ENCODE results near the gene CACNB2. TPM values are rescaled to one million over a fixed set of nuclear protein-coding genes. Genes with fewer than 3 reads are reported as not detected.

The CACNB2 gene
- total RNA-seq, 1 experiment from 2014 or later = not detected

DNA sequence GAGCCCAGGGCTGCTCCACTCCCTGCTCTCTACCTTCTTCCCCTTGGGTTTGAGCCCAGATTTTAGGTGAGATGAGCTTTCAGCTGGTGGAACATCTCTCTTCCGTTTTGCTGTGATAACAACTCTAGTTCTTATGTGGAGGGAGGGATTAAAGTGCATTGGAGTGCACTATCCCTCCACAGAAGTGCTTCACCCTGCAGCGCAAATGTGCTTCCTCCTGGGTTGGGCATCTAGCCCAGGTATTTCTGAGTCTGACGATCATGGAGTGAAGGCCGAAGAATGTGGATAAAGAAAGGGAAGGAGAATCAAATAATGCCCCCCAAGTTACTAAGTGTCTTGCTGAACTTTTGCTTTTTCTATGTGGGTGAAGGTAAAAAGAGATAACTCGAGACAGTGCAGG is 157.4 kb downstream of the CACNB2 start:
- Histone ChIP-seq H3K4me3 (ENCODE audit: low read depth in 2 of 2, low read length in 2 of 2) (no peak overlapping the region), H3K27me3 (ENCODE audit: control insufficient read depth, insufficient read depth, low read length) (peaks cover 2% of the 10 kb centered on the region; the same call in 1 of the 2 replicates)

DNA sequence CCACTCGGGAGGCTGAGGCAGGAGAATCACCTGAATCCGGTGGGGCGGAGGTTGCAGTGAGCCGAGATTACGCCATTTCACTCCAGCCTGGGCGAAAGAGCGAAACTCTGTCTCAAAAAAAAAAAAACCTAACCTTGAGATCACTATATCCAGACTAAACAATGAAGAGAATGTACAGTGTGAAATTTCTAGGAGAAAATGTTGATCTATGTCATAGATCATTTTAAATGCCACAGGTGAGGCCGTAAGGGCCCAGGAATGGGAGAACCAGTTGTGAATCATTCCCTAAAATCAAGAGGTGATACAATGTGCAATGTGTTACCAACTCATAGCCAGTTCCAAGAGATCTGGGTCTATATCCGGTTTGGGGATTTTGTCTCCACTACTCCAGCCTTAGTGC is 158.0 kb downstream of the CACNB2 start:
- POLR2A ChIA-PET = no interaction called here

More for the DNA sequence above, 157.4 kb downstream of the CACNB2 start:
- POLR2A ChIA-PET = no interaction called here
- CTCF ChIA-PET = no interaction called here
- Histone ChIP-seq H3K27ac (ENCODE audit: low read length) (no peak overlapping the region), H3K9me3 (ENCODE audit: control insufficient read depth, insufficient read depth, low read depth, low read length) (no peaks in the 10 kb centered on the region), H3K4me1 (ENCODE audit: control insufficient read depth, insufficient read depth, low read length) (no peaks in the 10 kb centered on the region), H3K36me3 (ENCODE audit: control insufficient read depth, insufficient read depth, low read length) (no peaks in the 10 kb centered on the region)
- intact Hi-C loops (cut with micrococcal nuclease; ENCODE audit: unreplicated experiment) = no loop called here
- in situ Hi-C loops (cut with HindIII; ENCODE audit: low pct_unique_long_range_greater_than_20kb, low sequenced_read_pairs) = no loop called here
- ATAC-seq (no peak), DNase-seq (ENCODE audit: low read depth, low spot score) (no peak)
- BruUV-seq (replicated peaks) = no TSS peak
- TF ChIP-seq, protein P1, sequence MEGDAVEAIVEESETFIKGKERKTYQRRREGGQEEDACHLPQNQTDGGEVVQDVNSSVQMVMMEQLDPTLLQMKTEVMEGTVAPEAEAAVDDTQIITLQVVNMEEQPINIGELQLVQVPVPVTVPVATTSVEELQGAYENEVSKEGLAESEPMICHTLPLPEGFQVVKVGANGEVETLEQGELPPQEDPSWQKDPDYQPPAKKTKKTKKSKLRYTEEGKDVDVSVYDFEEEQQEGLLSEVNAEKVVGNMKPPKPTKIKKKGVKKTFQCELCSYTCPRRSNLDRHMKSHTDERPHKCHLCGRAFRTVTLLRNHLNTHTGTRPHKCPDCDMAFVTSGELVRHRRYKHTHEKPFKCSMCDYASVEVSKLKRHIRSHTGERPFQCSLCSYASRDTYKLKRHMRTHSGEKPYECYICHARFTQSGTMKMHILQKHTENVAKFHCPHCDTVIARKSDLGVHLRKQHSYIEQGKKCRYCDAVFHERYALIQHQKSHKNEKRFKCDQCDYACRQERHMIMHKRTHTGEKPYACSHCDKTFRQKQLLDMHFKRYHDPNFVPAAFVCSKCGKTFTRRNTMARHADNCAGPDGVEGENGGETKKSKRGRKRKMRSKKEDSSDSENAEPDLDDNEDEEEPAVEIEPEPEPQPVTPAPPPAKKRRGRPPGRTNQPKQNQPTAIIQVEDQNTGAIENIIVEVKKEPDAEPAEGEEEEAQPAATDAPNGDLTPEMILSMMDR (IDR thresholded peaks at IDR 0.05) = no peak
- TF ChIP-seq SIN3A (IDR thresholded peaks at IDR 0.05; ENCODE audit: borderline replicate concordance, insufficient read depth, low read depth, low read length) (no peak), TCF7L2 (IDR thresholded peaks at IDR 0.05; ENCODE audit: low read depth, low read length) (no peak), POLR2AphosphoS5 (IDR thresholded peaks at IDR 0.05; ENCODE audit: low read depth, low read length) (no peak)
- TF ChIP-seq, protein P2, sequence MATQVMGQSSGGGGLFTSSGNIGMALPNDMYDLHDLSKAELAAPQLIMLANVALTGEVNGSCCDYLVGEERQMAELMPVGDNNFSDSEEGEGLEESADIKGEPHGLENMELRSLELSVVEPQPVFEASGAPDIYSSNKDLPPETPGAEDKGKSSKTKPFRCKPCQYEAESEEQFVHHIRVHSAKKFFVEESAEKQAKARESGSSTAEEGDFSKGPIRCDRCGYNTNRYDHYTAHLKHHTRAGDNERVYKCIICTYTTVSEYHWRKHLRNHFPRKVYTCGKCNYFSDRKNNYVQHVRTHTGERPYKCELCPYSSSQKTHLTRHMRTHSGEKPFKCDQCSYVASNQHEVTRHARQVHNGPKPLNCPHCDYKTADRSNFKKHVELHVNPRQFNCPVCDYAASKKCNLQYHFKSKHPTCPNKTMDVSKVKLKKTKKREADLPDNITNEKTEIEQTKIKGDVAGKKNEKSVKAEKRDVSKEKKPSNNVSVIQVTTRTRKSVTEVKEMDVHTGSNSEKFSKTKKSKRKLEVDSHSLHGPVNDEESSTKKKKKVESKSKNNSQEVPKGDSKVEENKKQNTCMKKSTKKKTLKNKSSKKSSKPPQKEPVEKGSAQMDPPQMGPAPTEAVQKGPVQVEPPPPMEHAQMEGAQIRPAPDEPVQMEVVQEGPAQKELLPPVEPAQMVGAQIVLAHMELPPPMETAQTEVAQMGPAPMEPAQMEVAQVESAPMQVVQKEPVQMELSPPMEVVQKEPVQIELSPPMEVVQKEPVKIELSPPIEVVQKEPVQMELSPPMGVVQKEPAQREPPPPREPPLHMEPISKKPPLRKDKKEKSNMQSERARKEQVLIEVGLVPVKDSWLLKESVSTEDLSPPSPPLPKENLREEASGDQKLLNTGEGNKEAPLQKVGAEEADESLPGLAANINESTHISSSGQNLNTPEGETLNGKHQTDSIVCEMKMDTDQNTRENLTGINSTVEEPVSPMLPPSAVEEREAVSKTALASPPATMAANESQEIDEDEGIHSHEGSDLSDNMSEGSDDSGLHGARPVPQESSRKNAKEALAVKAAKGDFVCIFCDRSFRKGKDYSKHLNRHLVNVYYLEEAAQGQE (IDR thresholded peaks at IDR 0.05; ENCODE audit: insufficient read depth in 1 of 2, low read depth in 2 of 2, low read length in 1 of 2) = no peak

More for the DNA sequence above, 158.0 kb downstream of the CACNB2 start:
- intact Hi-C loops (cut with micrococcal nuclease; ENCODE audit: unreplicated experiment) = no loop called here
- Histone ChIP-seq H3K27me3 (ENCODE audit: control insufficient read depth, insufficient read depth, low read length) (peaks cover 2% of the 10 kb centered on the region; the same call in 1 of the 2 replicates), H3K9me3 (ENCODE audit: control insufficient read depth, insufficient read depth, low read depth, low read length) (no peaks in the 10 kb centered on the region), H3K4me3 (ENCODE audit: low read depth in 2 of 2, low read length in 2 of 2) (no peak overlapping the region), H3K27ac (ENCODE audit: low read length) (no peak overlapping the region), H3K36me3 (ENCODE audit: control insufficient read depth, insufficient read depth, low read length) (no peaks in the 10 kb centered on the region), H3K4me1 (ENCODE audit: control insufficient read depth, insufficient read depth, low read length) (no peaks in the 10 kb centered on the region)
- TF ChIP-seq SIN3A (IDR thresholded peaks at IDR 0.05; ENCODE audit: borderline replicate concordance, insufficient read depth, low read depth, low read length) (no peak), TCF7L2 (IDR thresholded peaks at IDR 0.05; ENCODE audit: low read depth, low read length) (no peak), POLR2AphosphoS5 (IDR thresholded peaks at IDR 0.05; ENCODE audit: low read depth, low read length) (no peak)
- TF ChIP-seq, protein P1 (IDR thresholded peaks at IDR 0.05) = no peak
- TF ChIP-seq, protein P2 (IDR thresholded peaks at IDR 0.05; ENCODE audit: insufficient read depth in 1 of 2, low read depth in 2 of 2, low read length in 1 of 2) = no peak
- CTCF ChIA-PET = no interaction called here
- DNase-seq (ENCODE audit: low read depth, low spot score) (no peak), ATAC-seq (no peak)
- in situ Hi-C loops (cut with HindIII; ENCODE audit: low pct_unique_long_range_greater_than_20kb, low sequenced_read_pairs) = no loop called here
- BruUV-seq (replicated peaks) = no TSS peak

Measured in Panc1 (cell line).